Measurements from ENCODE around the gene ANO1.
"Not testable (repeated sequence)": the region's sequence is repeated elsewhere in the genome, so short reads cannot be mapped to it uniquely, and the experiment has no call there.

Gene ANO1

DNA sequence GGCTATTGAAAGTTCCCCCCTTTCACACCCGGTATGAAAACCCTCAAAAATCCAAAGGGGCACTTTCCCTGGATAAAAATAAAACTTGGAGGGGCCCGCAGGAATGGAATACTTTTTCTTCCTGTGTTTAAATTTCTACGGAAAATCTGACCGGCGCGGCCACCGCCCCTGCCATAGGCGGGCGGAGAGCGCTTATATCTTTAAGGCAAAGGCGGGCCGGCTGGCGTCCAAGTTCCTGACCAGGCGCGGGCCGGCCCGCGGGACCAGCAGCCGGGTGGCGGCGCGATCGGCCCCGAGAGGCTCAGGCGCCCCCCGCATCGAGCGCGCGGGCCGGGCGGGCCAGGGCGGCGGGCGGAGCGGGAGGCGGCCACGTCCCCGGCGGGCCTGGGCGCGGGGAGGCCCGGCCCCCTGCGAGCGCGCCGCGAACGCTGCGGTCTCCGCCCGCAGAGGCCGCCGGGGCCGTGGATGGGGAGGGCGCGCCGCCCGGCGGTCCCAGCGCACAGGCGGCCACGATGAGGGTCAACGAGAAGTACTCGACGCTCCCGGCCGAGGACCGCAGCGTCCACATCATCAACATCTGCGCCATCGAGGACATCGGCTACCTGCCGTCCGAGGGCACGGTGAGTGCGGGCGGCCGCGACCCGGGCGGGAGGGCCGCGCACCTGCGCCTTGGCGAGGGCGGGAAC, at the start of gene ANO1:
Gene ANO1, plus strand, starts transcription at position 223 of the 686 bp plus-strand sequence. Its CDS starts 290 bp downstream, at position 513.
- Histone ChIP-seq H3K27me3 (ENCODE audit: low read depth) (peaks cover 35% of the 10 kb centered on the region), H3K36me3 (replicated peaks) (no peaks in the 10 kb centered on the region), H3K9me3 (no peaks in the 10 kb centered on the region), H3K4me3 (no peak within 1 kb of the TSS), H3K4me1 (no peaks in the 10 kb centered on the region)
- no peak for DNase-seq (ENCODE audit: low spot score in 2 of 2)
- in situ Hi-C loops (cut with MboI; ENCODE audit: low sequenced_read_pairs) = no loop called here

DNA sequence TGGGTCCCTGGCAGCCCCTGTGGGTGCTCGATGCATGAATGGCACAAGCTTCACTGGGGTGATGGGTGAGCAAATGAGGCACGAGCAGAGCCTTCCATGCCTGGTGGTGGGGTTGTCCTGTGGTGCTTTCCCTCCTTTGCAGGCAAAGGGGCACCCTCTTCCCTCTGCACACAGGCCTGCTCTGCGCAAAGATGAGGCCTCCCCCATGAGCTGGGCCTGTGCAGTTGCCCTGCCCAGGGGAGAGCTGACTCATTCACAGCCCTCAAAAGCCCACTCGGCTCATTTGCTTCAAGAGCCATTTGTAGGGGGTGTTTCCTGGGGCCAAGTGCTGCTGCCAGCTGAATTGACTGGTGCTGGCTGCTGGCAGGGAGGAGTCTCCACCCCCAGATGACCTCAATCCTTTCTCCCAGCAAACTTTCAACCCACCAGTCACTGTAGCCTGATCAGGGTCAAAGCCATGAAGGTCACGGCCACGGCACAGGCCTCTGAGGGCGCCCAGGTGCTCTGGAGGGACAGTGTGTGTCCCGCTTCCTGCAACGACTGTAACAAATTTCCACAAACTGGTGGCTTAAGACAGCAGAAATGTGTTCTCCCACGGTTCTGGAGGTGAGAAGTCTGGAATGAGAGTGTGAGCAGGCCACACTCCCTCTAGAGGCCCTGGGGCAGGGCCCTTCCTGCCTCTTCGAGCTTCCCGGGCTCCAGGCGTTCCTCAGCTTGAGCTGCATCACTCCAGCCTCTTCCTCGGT, 48.8 kb upstream of the ANO1 start:
- in situ Hi-C loops (cut with MboI; ENCODE audit: low sequenced_read_pairs) = no loop called here
- Histone ChIP-seq H3K4me1 (no peaks in the 10 kb centered on the region), H3K4me3 (no peak overlapping the region), H3K36me3 (replicated peaks) (no peaks in the 10 kb centered on the region), H3K9me3 (no peaks in the 10 kb centered on the region), H3K27me3 (ENCODE audit: low read depth) (no peaks in the 10 kb centered on the region)
- DNase-seq (ENCODE audit: low spot score in 2 of 2) = no peak

DNA sequence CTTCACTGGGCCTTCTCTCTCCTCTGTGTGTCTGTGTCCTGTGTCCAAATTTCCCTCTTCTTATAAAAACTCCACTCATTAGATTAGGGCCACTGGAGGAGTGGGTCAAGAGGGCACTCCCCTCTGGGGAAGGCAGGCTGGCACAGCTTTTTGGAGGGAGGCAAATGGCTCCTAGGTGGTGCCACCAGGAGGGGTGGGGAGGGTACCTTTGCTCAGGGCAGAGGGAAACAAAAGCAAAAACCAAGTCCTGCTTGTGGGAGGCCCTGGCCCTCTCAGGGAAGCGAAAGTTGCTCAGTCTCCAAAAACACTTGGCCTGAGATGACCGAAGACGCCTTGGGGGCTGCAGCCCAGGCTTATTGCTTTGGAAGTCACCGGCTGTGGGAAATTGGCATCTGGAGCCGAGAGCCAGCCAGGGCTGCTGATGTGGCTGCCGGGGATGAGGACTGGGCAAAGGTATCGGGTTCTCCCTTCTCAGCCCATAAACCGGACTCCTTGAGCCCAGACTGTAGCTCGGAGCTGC, 48.2 kb upstream of the ANO1 start:
- in situ Hi-C loops (cut with MboI; ENCODE audit: low sequenced_read_pairs) = no loop called here

DNA sequence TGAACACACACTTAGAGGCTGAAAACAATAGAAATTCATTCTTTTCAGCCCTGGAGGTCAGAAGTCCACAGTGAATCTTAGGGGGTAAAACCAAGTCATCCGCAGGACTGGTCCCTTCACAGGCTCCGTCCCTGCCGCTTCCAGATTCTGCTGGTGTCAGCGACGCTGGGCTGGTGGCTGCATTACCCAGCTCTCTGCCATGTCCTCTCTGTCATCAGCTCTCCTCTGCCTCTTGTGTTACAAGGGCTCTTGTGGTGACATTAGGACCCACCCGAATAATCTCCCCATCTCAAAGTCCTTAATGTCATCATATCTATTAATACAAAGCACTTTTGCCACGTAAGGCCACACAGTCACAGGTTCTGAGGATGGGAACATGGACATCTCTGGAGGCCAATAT, 47.7 kb upstream of the ANO1 start:
- in situ Hi-C loops (cut with MboI; ENCODE audit: low sequenced_read_pairs) = no loop called here
- Histone ChIP-seq H3K4me1 (no peaks in the 10 kb centered on the region), H3K9me3 (no peaks in the 10 kb centered on the region), H3K27me3 (ENCODE audit: low read depth) (no peaks in the 10 kb centered on the region), H3K4me3 (no peak overlapping the region), H3K36me3 (replicated peaks) (no peaks in the 10 kb centered on the region)
- DNase-seq (ENCODE audit: low spot score in 2 of 2) = no peak

More for the DNA sequence above, 48.2 kb upstream of the ANO1 start:
- Histone ChIP-seq H3K27me3 (ENCODE audit: low read depth) (no peaks in the 10 kb centered on the region), H3K36me3 (replicated peaks) (no peaks in the 10 kb centered on the region), H3K4me3 (no peak overlapping the region), H3K4me1 (no peaks in the 10 kb centered on the region), H3K9me3 (no peaks in the 10 kb centered on the region)
- DNase-seq (ENCODE audit: low spot score in 2 of 2) = no peak

DNA sequence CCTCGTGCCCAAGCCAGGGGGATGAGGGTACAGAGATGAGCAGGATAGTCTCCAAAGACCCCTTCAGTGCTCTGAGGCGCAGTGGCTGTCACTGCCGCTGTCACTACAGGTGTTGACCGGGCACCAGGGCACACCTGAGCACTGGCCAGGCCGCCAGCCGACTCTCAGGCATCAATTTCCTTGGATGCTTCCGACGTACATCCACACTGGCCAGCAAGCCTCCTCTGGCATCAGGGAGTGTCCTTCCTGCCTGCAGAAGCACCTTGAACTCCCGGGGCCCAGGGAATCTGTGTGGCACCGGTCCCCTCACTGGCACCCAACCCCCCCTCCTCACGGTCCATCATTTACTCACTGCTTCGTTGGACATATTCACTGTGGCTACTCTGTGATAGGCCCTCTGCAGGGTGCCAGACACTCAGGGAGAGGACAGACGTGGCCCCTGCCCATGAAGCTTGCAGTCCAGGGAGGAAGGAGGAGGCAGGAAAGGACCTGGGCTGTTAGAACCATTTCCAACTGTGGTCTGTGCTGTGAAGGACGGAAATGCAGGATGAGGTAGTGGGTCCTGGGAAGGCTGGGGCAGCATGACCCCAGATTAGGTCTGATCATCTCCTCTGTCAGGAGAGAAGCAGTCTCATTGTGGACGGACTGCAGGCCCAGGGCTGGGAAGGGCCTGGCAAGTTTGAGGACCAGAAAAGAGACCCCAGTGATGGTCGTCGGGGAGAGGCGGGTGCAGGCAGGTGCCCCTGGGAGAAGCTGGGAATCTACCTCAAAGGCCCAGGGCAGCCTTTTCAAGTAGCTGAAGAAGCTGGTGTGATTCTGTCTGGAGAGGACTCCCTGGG, 46.3 kb upstream of the ANO1 start:
- in situ Hi-C loops (cut with MboI; ENCODE audit: low sequenced_read_pairs) = no loop called here

DNA sequence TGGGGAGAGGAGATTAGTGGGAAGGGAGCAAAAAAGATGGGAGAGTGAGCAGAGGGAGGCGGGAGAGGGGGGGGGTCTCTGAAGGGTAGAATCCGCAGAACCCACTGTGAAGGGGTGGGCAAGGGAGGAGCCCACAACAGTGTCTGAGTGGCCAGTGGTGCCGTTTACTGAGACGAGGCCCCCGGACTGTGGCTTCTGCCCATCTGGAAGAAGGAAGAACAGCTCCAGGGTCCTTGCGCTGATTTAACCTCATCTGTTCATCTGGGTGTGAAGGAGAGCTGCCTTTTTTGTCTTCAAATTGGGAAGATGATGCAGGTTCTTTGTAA, 45.7 kb upstream of the ANO1 start:
- Histone ChIP-seq H3K4me3 (no peak overlapping the region), H3K4me1 (no peaks in the 10 kb centered on the region), H3K27me3 (ENCODE audit: low read depth) (no peaks in the 10 kb centered on the region), H3K36me3 (replicated peaks) (no peaks in the 10 kb centered on the region), H3K9me3 (no peaks in the 10 kb centered on the region)
- DNase-seq (ENCODE audit: low spot score in 2 of 2) = no peak
- in situ Hi-C loops (cut with MboI; ENCODE audit: low sequenced_read_pairs) = no loop called here

More for the DNA sequence above, 46.3 kb upstream of the ANO1 start:
- DNase-seq (ENCODE audit: low spot score in 2 of 2) = no peak
- H3K27me3 ChIP-seq (ENCODE audit: low read depth) = no peaks in the 10 kb centered on the region
- H3K36me3 ChIP-seq (replicated peaks) = no peaks in the 10 kb centered on the region
- H3K9me3 ChIP-seq = no peaks in the 10 kb centered on the region
- H3K4me3 ChIP-seq = no peak overlapping the region
- H3K4me1 ChIP-seq = no peaks in the 10 kb centered on the region

DNA sequence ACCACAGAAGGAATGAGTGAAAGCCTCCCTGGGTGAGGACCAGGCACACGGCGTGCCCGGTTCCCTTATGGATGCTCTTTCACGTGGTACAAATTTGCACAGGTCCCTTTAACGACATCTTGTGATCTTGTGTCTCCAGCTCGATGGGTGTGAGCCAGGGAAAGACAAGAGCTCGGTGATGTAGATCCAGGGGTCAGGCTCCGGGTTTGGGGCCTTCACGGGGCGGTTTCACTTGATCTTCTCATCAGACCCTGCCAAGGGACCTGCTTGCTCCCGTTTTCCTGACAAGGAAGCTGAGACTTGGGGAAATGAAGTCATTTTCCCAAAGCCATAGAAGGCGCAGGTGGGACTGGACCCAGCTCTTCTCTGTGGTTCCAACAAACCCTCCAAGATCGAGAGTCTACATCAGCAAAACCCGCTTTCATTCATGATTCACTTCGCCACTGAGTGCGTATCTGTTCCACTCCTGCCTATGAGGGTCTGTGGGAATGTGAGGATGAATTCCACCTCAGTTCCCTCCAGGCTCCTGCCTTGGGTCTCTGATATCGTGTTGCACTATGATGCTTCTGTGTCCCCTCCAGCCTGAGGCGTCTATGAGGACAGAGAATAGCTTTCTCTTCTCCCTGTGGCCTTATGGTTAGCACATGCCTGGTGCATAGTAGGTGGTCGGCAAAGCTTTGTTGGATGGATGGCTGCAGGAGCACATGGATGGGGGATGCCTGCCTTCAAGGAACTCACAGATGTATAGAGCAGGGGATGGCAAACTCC, 45.0 kb upstream of the ANO1 start:
- Histone ChIP-seq H3K36me3 (replicated peaks) (no peaks in the 10 kb centered on the region), H3K27me3 (ENCODE audit: low read depth) (no peaks in the 10 kb centered on the region), H3K4me3 (no peak overlapping the region), H3K4me1 (no peaks in the 10 kb centered on the region), H3K9me3 (no peaks in the 10 kb centered on the region)
- in situ Hi-C loops (cut with MboI; ENCODE audit: low sequenced_read_pairs) = no loop called here
- DNase-seq (ENCODE audit: low spot score in 2 of 2) = no peak

DNA sequence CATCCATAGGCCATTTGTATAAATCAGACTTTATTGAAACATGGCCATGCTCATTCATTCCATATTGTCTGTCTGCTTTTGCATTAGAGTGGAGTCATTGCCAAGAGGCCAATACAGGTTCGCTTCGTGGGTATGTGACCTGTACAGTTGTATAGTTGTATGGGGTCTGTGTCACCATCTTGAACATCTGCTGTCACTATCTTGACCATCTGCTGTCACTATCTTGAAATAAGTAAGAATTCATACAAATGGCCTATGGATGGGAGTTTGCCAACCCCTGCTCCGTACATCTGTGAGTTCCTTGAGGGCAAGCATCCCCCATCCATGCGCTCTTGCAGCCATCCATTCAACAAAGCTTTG, 44.4 kb upstream of the ANO1 start:
- no peak for DNase-seq (ENCODE audit: low spot score in 2 of 2)
- no peaks in the 10 kb centered on the region for H3K4me1 ChIP-seq
- H3K9me3 ChIP-seq = no peaks in the 10 kb centered on the region
- H3K4me3 ChIP-seq = no peak overlapping the region
- H3K36me3 ChIP-seq (replicated peaks) = no peaks in the 10 kb centered on the region
- no peaks in the 10 kb centered on the region for H3K27me3 ChIP-seq (ENCODE audit: low read depth)
- in situ Hi-C loops (cut with MboI; ENCODE audit: low sequenced_read_pairs) = no loop called here

DNA sequence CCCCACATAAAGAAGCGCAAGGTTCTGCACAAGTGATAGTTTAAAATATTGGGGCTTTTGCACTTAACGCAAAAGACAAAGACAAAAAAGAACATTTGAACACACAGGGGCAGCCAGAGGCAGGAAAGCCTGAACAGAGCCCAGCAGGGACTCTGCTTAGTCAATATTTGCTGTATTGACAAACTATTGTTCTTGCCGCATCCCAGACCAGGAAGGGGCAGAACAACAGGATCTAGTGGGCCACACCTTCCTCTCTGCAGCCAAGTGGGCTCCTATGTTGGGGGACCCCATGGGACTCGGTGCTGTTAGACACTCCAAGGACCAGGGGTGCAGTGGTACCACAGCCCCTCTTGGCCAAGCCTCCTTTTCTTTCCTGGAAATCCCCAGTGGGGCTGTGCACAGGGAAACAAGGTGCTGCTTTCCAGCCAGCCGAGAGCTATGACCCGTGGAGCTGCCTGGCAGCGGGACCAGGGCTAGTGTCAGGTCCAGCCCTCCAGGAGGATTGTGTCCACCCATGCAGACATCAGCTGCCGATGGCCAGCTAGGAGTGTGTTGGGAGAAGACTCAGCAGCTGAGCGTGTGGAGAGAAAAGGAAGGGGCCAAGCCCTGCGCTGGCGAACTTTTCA, 43.3 kb upstream of the ANO1 start:
- Histone ChIP-seq H3K27me3 (ENCODE audit: low read depth) (no peaks in the 10 kb centered on the region), H3K4me1 (no peaks in the 10 kb centered on the region), H3K9me3 (no peaks in the 10 kb centered on the region), H3K4me3 (no peak overlapping the region), H3K36me3 (replicated peaks) (no peaks in the 10 kb centered on the region)
- in situ Hi-C loops (cut with MboI; ENCODE audit: low sequenced_read_pairs) = no loop called here
- DNase-seq (ENCODE audit: low spot score in 2 of 2) = no peak

DNA sequence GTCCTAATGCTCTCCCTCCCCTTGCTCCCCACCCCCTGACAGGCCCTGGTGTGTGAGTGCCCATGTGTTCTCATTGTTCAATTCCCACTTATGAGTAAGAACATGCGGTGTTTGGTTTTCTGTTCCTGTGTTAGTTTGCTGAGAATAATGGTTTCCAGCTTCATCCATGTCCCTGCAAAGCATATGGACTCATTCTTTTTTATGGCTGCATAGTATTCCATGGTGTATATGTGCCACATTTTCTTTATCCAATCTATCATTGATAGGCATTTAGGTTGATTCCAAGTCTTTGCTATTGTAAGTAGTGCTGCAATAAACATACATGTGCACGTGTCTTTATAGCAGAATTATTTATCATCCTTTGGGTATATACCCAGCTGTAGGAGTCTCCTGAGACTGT, 42.5 kb upstream of the ANO1 start:
- H3K27me3 ChIP-seq (ENCODE audit: low read depth); DNase-seq (ENCODE audit: low spot score in 2 of 2); H3K4me1 ChIP-seq; in situ Hi-C loops (cut with MboI; ENCODE audit: low sequenced_read_pairs); H3K4me3 ChIP-seq; H3K36me3 ChIP-seq (replicated peaks); H3K9me3 ChIP-seq: not testable (repeated sequence)

DNA sequence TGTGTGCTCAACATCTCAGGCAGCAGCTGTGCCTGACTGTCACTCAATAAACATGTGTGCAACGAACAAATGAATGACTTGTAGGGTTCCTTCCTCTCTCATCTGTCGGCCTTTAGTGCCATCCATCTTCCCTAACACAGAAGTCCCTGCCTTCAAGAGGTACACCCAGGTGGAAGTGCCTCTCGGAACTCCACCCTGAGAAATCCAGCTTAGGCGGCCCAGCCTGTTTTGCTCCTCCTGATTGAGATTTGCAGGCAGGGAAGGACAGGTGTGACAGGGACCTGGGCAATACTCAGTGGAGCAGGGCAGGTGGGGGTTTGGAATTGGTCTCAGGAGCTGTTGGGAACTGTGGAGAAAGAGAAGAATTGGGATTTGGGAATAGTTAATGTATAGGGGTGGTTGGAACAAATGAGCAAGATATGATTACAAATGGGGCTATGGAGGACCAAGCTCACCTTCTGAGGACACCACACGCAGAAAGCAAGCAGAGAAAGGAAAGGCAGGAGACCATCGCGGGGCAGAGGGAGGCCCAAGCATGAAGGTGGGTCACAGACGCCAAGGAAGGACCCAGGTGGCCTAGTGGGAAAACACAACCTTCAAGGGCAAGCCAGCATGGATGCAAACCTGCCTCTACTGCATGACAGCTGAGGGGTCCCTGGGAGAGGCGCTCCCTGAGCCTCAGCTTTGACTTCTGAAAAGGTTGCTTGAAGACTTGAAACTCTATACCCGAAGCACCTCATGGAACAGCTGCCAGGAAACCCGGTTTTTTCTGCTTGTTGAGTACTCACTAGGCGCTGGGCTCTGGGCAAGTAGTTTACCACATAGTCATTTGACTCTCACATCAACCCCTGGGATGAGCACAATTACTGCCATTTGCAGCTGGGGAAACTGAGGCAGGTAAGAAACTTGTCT, 40.9 kb upstream of the ANO1 start:
- no peak overlapping the region for H3K4me3 ChIP-seq
- no peaks in the 10 kb centered on the region for H3K9me3 ChIP-seq
- no peak for DNase-seq (ENCODE audit: low spot score in 2 of 2)
- in situ Hi-C loops (cut with MboI; ENCODE audit: low sequenced_read_pairs) = no loop called here
- H3K4me1 ChIP-seq = no peaks in the 10 kb centered on the region
- no peaks in the 10 kb centered on the region for H3K36me3 ChIP-seq (replicated peaks)
- H3K27me3 ChIP-seq (ENCODE audit: low read depth) = no peaks in the 10 kb centered on the region

DNA sequence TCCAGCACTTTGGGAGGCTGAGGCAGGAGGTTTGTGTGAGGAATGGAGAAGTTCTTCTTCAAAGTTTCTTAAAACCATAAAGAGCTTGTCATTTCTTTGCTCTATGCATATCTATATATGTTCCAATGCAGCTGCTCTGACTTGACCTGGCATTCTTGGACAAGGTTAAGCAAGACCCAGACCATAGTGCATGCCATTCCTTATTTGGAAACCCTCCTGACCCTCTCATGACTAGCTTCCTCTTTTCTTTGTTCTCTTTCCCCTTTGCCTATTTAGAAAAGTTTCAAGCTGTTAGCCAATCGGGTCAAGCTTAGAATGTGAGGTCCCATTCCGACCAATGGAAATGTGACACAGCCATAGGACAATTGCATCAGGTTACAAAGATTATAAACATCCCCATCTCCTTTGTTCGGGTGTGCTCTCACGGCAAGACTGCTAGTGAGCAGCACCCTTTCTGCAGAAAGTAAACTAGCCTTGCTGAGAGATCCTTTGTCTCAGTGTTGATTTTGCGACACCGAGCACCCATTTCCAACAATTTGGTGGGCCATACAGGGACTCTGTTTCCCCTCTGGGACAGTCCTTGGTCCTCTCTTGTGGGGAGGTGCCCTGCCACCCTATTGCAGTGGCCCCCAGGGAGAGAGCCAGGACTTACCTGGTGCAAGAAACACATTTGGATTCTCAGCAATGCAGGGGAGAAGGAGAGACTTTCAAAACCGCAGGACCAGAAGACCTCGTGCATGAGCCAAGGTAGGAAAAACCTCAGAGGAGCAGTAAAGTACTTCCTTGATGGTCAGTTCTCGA, 39.9 kb upstream of the ANO1 start:
- in situ Hi-C loops (cut with MboI; ENCODE audit: low sequenced_read_pairs) = no loop called here
- DNase-seq (ENCODE audit: low spot score in 2 of 2) = no peak
- Histone ChIP-seq H3K36me3 (replicated peaks) (no peaks in the 10 kb centered on the region), H3K9me3 (0 out of 2 replicates have a peak, but pooled peaks cover under 1% of the 10 kb centered on the region), H3K4me3 (no peak overlapping the region), H3K27me3 (ENCODE audit: low read depth) (no peaks in the 10 kb centered on the region), H3K4me1 (no peaks in the 10 kb centered on the region)

All from HAP-1 (cell line).